MCF 10A (cell line): ENCODE data around the gene CEP295NL. TPM values are rescaled to one million over a fixed set of nuclear protein-coding genes. Genes with fewer than 3 reads are reported as not detected.

Experiments
- BruUV-seq: library from RNA; stranded (reverse); fragments of 400-500 nt; replicated peaks from 2 replicates; lab custom pipeline; 2021; lab: Mats Ljungman, UMichigan
- CTCF ChIA-PET: fragments of 300-600 bp; sonication (Branson Sonifier 250); formaldehyde crosslinking; extraction: SDS; loops from one replicate; lab custom pipeline; 2021; ENCODE audit warnings: antibody characterized with exemption, inconsistent platforms; lab: Yijun Ruan, JAX
- POLR2A ChIA-PET: fragments of 300-600, 350-650 bp; sonication (Branson Sonifier 250); formaldehyde crosslinking; extraction: SDS; loops from one replicate; lab custom pipeline; 2020; ENCODE audit warnings: antibody characterized with exemption, inconsistent platforms; lab: Yijun Ruan, JAX
- DNase-seq: peaks from one replicate; pipeline ENCODE4 v3.0.0-alpha.2; 2018; ENCODE audit not compliant: unreplicated experiment
- H3K27ac Mint-ChIP-seq: one replicate; pipeline ENCODE4 v1.8.0; 2022; ENCODE audit warnings: mild to moderate bottlenecking, low read depth, mixed read lengths; ENCODE audit not compliant: unreplicated experiment
- H3K27me3 Mint-ChIP-seq: one replicate; pipeline ENCODE4 v1.8.0; 2022; ENCODE audit warnings: mixed read lengths; ENCODE audit not compliant: insufficient read depth, unreplicated experiment
- H3K36me3 Mint-ChIP-seq: one replicate; pipeline ENCODE4 v1.8.0; 2022; ENCODE audit warnings: mild to moderate bottlenecking, moderate library complexity, mixed read lengths; ENCODE audit not compliant: insufficient read depth, unreplicated experiment
- H3K4me1 Mint-ChIP-seq: one replicate; pipeline ENCODE4 v1.8.0; 2022; ENCODE audit warnings: mixed read lengths; ENCODE audit not compliant: insufficient read depth, unreplicated experiment
- H3K4me3 Mint-ChIP-seq: one replicate; pipeline ENCODE4 v1.8.0; 2022; ENCODE audit warnings: mild to moderate bottlenecking, moderate library complexity, mixed read lengths; ENCODE audit not compliant: unreplicated experiment
- H3K9me3 Mint-ChIP-seq: one replicate; pipeline ENCODE4 v1.8.0; 2022; ENCODE audit warnings: mixed read lengths; ENCODE audit not compliant: unreplicated experiment
- intact Hi-C: fragments of 100-400 bp; cut with micrococcal nuclease; formaldehyde crosslinking; loops from 2 replicates; pipeline ENCODE4 v1.14.1; 2022
- total RNA-seq: library from RNA; stranded (reverse); gene quantifications from 2 replicates; pipeline ENCODE4 v1.2.3, GENCODE V29; 2022
- TF ChIP-seq, protein P1 (sequence below): fragments of 200-600 bp; IDR thresholded peaks from one replicate; pipeline ENCODE4 v1.8.0; 2022; ENCODE audit warnings: antibody characterized with exemption, mild to moderate bottlenecking; ENCODE audit not compliant: unreplicated experiment

CEP295NL gene
- total RNA-seq, 1 experiment from 2014 or later = 0.68 TPM

DNA sequence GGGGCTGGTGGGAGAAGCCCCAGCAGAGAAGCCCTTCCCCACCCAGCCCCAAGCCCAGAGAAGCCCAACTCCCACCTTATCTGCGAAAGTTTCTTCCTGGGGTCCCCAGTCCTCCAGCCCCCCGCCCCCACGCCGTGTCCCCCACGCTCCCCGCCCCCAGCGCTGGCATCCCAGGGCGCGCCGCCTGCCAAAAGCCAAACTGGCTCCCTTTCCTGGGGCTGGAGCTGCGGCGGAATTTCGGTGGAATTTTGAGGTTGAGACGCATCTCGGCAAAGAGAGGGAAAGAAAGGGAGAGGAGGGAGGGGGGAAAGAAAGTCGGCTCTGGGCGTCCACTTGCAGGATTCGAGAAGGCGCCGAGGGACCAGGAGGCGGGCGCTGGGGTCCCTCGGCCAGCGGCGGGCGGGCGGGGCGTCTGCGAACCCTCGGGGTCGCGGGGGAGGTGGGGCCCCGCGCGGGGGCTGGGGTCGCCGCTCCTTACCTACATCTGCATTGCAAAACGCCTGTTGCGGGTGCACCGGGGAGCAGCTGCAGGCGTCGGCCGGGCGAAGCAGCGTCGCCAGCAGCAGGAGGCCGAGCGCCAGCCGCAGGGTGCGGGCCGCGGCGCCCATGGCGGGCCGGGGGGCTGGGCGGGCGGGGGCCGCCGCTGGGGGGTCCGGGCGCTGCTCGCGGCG, 21.6 kb upstream of the CEP295NL start:
- no peak overlapping the region for H3K27ac Mint-ChIP-seq

DNA sequence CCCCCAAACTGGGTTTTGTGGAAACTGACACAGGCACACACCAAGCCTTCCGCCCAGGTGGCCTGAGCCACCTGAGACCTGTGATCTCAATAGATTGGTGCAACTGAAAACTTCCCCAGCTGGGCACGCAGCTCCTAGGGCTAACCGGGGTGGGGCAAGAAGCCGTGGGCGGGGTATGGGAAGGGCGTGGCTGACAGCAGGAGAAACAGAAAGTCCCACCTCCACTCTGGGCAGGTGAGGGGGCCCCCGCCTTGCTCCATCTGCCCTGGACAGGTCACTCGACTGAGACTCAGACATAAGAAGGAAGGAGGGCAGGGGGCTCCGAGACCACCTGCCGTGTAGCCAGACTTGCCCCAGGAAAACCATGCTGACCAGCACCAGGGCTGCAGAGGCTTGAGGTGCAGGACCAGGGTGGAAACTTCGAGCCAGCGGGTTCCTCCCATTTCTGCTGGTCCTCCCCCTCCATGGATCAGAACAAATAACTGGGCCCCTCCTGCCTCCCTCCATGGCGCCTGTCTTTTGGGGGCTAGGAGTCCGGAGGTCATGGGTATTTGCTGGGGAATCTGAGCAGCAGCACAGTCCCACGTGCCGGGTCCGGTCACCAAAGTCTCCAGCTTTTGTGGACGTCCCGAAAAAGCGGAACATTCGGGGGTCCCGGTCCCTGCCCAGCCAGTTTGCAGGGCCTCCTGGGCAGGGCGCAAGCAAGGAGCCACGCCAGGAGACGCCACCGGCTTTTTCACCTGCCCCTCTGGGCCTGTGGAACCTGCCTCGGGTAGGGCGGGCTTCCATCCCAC, 20.9 kb upstream of the CEP295NL start:
- BruUV-seq = no TSS peak
- no peaks in the 10 kb centered on the region for H3K36me3 Mint-ChIP-seq
- CTCF ChIA-PET = interaction anchor here (0.7 kb wide), 1 partner anchor 47 kb away, joined by 3 read pairs; no protein-coding TSS in a partner anchor
- H3K9me3 Mint-ChIP-seq = no peaks in the 10 kb centered on the region
- intact Hi-C loops = loop anchor here (5.0 kb wide), 1 partner anchor 42 kb away; no protein-coding TSS in a partner anchor
- H3K27me3 Mint-ChIP-seq = no peaks in the 10 kb centered on the region
- H3K4me3 Mint-ChIP-seq = peak overlapping the region; percentile 73
- peak; percentile 82 for DNase-seq
- TF ChIP-seq, protein P1, sequence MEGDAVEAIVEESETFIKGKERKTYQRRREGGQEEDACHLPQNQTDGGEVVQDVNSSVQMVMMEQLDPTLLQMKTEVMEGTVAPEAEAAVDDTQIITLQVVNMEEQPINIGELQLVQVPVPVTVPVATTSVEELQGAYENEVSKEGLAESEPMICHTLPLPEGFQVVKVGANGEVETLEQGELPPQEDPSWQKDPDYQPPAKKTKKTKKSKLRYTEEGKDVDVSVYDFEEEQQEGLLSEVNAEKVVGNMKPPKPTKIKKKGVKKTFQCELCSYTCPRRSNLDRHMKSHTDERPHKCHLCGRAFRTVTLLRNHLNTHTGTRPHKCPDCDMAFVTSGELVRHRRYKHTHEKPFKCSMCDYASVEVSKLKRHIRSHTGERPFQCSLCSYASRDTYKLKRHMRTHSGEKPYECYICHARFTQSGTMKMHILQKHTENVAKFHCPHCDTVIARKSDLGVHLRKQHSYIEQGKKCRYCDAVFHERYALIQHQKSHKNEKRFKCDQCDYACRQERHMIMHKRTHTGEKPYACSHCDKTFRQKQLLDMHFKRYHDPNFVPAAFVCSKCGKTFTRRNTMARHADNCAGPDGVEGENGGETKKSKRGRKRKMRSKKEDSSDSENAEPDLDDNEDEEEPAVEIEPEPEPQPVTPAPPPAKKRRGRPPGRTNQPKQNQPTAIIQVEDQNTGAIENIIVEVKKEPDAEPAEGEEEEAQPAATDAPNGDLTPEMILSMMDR = no peak
- peaks cover 23% of the 10 kb centered on the region for H3K4me1 Mint-ChIP-seq
- POLR2A ChIA-PET = interaction anchor here (0.9 to 3.3 kb wide), 5 partner anchors 9 to 83 kb away, joined by 3 to 14 read pairs (median 6); no protein-coding TSS in a partner anchor
- H3K27ac Mint-ChIP-seq = no peak overlapping the region

More for the DNA sequence above, 21.6 kb upstream of the CEP295NL start:
- Mint-ChIP-seq H3K4me1 (peaks cover 18% of the 10 kb centered on the region), H3K4me3 (peak overlapping the region; percentile 73), H3K36me3 (no peaks in the 10 kb centered on the region), H3K9me3 (no peaks in the 10 kb centered on the region), H3K27me3 (no peaks in the 10 kb centered on the region)
- POLR2A ChIA-PET = interaction anchor here (1.5 to 3.3 kb wide), 2 partner anchors 9 kb away, joined by 6 to 14 read pairs; no protein-coding TSS in a partner anchor
- intact Hi-C loops = loop anchor here (5.0 kb wide), 1 partner anchor 42 kb away; no protein-coding TSS in a partner anchor
- TF ChIP-seq, protein P1 = no peak
- CTCF ChIA-PET = no interaction called here
- BruUV-seq = no TSS peak
- no peak for DNase-seq

DNA sequence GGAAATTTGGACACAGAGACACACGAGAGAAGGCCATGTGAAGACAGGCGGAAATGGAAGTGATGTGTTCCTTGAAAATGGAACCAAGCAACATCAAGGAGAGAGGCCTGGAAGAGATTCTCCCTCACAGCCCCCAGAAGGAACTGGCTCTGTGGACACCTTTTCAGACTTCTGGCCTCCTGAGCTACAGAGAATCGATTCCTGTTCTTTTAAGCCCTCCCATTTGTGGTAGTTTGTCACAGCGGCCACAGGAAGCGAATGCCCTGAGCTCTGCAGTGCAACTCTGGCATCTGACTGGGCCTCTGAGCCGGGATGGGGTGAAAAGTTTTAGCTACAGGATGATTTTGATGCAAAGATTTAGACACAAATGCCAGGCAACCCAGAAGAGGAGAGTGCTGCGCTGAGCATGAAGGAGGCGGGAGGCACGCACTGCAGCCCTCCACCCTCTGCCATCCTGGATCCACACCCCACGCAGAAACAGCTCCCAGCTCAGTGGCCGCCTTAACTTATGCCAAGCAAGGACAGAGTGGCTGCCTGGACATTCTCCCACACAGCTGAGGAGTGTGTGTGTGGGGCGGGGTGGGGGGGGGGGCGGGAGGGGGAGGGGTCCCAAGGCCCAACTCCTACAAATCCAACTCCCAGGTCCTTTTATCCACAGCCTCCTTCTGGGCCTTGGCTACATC, 20.0 kb upstream of the CEP295NL start:
- Mint-ChIP-seq H3K27ac (no peak overlapping the region), H3K4me1 (peaks cover 28% of the 10 kb centered on the region), H3K4me3 (peak overlapping the region; percentile 73), H3K36me3 (no peaks in the 10 kb centered on the region), H3K9me3 (no peaks in the 10 kb centered on the region), H3K27me3 (no peaks in the 10 kb centered on the region)
- no peak for DNase-seq
- ChIA-PET POLR2A (interaction anchor here (0.6 to 3.3 kb wide), 7 partner anchors 8 to 1563 kb away, joined by 3 to 14 read pairs (median 3); no protein-coding TSS in a partner anchor), CTCF (interaction anchor here (0.6 to 0.7 kb wide), 3 partner anchors 18 to 100 kb away, joined by 3 read pairs; no protein-coding TSS in a partner anchor)
- intact Hi-C loops = loop anchor here (5.0 kb wide), 1 partner anchor 41 kb away; no protein-coding TSS in a partner anchor
- TF ChIP-seq, protein P1 = no peak
- no TSS peak for BruUV-seq
